OCI-LY1 (cell line): Measurements from ENCODE around the gene SPRED1.

Source experiments
- CTCF ChIP-seq: fragments of 200-600 bp; sonication (generic), shearing (Covaris generic); IDR thresholded peaks from 2 replicates; pipeline ENCODE4 v1.5.1; 2017; ENCODE audit warnings: mild to moderate bottlenecking, antibody characterized with exemption, low read length, moderate library complexity, mixed read lengths
- EZH2 ChIP-seq: fragments of 200-600 bp; sonication (generic), shearing (Covaris generic); IDR thresholded peaks from 2 replicates; pipeline ENCODE4 v1.8.0; 2017; ENCODE audit warnings: borderline replicate concordance, mixed run types, mild to moderate bottlenecking, antibody characterized with exemption, low read length, moderate library complexity, mixed read lengths

- TF ChIP-seq EZH2 (no peak), CTCF (no peak)
Observed at GRCh38 chr15:38323895-38324294, 71.3 kb downstream of the SPRED1 start.
